ENCODE measurements around the gene SPATS2.

DNA sequence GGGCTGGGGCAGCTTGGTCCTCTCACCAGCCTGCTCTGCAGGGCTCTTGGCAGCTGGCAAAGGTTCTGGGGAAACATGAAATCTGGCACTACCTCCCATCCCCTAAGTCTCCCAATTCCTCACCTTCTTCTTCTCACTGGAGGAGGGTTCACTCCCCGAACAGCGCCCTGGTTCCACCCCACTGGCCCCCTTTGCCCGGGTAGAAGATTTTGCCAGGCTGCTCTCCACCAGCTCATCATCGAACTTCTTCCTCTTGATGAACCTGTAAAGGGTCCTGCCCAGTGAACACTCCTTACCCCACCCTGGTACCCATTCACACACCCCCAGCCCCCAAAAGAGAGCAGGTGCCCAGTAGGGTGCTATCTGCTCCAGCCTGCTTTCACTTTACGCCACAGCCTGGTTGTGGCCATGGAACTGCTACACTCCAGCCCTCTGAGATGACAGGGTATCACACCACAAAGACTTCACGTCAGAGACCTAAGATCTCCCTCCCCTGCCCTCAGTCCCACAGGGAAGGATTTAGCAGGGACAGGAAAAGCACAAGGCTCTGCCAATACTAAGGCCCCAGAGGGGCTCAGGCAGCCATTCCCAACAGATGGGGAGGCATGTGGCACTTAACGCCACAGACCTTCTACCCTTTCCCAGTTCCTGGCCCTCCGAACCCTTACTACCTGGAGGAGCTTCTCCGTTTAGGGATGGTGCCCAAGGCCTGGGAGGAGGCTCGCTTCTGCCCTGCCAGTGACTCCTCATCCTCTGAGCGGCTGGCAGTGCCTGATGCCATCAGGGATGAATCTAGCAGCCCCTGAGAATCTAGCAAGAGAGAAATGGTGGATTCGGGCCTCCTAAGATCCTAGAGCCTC, 198.4 kb downstream of the SPATS2 start:
- TF ChIP-seq CTCF (conservative IDR thresholded peaks at IDR 0.05 in 1 of 2, IDR thresholded peaks at IDR 0.05 in 1 of 2; ENCODE audit: low read depth in 1 of 2, low read length in 2 of 2) (no peak), EZH2 (IDR thresholded peaks at IDR 0.05; ENCODE audit: low read length, missing control alignments) (no peak)
